Adipose tissue (tissue), 3 donors: ENCODE results near the gene ARHGAP25. TPM values are rescaled to one million over a fixed set of nuclear protein-coding genes. Genes with fewer than 3 reads are reported as not detected.
A peak's percentile ranks its signal among the peaks of the same experiment; 100 is the strongest.
"Not testable (repeated sequence)": the region's sequence is repeated elsewhere in the genome, so short reads cannot be mapped to it uniquely, and the experiment has no call there.

Experiments used
- H3K27ac ChIP-seq: one replicate; pipeline ENCODE4 v1.5.1; 2013; ENCODE audit warnings: low read depth, low read length
- WGBS, 3 donors: extraction: QIAGEN DNeasy Blood & Tissue Kit; methylation state at CpG; one replicate each; pipeline ENCODE4 v1.1.7; 2013; 5-methylcytosine and 5-hydroxymethylcytosine counted together
- polyA plus RNA-seq, 3 donors: library from polyadenylated mRNA; stranded (reverse); fragments of 200-250 nt; gene quantifications; one replicate each; pipeline ENCODE4 v1.2.3, GENCODE V29; 2013
- donor health status: healthy with polysubstance abuse.
- donor health status: Bipolar disorder and iron deficiency.
- donor health status: healthy.

Gene ARHGAP25
- polyA plus RNA-seq, 3 donors = 1.4 to 13.4 (median 7.2) TPM

DNA sequence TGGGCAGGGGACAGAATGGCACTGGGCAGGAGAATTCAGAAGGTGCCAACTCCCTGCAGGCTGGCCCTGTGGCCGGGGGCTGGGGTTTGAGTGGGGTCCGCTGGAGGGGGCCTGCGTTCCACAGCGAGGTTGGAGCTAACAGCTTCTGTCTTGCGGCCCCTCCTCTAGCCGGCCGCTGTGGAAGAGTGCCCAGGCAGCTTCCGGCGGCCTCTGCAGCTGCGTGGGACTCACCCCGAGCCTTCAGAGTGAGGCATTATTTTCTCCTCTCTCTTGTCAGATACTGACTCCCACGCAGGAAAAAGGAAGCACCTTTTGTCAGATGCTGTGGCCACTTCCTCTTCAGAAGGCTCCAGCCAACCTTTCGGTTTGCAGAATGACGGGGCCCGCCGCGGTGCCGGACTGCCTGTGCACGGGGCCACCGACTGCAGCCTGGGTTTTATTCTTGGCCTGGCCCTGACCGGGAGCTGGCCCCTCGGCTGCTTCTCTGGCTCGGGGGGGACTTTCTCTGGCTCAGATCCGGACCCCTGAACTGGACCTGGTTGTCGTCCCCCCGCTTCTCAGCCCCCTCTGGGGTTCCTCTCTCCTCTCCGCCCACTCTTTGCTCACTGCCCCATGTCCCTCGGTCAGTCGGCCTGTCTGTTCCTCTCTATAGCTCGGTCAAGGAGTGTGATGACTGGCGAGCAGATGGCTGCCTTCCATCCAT is 40.1 kb downstream of the ARHGAP25 start:
- WGBS, 3 donors = 20 to 56% (median 21%) methylated on average over 31 of the region's 31 CpGs
- peak overlapping the region; percentile 11 for H3K27ac ChIP-seq

DNA sequence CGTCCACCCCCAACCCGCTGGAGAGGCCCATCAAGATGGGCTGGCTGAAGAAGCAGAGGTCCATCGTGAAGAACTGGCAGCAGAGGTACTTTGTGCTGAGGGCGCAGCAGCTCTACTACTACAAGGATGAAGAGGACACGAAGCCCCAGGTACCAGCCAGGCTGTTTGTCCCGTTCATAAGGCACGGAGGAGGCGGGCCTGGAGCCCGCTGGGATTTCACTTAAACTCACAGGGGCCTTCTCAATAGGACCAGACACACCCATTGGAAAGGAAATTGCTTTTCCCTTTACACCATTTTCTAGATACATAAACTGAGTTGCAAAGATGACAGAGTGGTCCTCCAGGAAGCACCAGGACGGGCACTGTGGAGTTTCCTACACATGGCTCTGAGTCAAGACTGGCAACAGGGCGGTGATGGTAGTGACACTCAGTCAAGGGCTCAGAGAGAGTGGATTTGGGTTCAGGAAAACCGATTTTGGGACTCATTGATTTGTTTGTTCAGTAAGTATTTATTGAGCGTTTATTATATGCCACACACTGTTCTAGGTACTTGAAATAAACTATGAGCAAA is 40.7 kb downstream of the ARHGAP25 start:
- 54 to 74% (median 56%) methylated on average over 13 of the region's 13 CpGs for WGBS, 3 donors
- peak overlapping the region; percentile 11 for H3K27ac ChIP-seq

DNA sequence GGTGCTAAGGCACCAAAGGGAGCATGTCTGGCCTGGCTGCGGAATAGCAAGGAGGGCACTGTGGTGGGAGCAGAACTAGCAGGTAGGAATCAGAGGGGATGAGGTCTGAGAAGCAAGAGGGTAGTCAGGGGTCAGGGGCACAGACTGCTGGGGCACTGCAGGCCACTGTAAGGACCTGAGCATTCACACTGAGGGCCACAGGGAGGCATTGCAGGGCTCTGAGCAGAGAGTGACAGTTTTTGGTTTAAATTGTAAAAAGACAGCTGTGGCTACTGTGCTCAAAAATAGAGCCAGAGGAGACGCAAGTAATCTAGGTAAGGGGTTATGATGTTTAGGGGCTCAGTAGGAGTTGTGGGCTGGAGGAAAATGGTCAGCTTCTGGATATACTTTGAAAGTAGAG is 41.5 kb downstream of the ARHGAP25 start:
- WGBS, 3 donors = 60 to 88% (median 67%) methylated on average over 2 of the region's 2 CpGs
- no peak overlapping the region for H3K27ac ChIP-seq

- H3K27ac ChIP-seq = no peak overlapping the region
Measured at GRCh38 chr2:68779595-68779994, 45.0 kb downstream of the ARHGAP25 start.

GRCh38 chr2:68784188-68784587 is 49.6 kb downstream of the ARHGAP25 start:
- H3K27ac ChIP-seq = no peak overlapping the region
- WGBS, 3 donors = 48 to 71% (median 51%) methylated on average over 2 of the region's 2 CpGs

DNA sequence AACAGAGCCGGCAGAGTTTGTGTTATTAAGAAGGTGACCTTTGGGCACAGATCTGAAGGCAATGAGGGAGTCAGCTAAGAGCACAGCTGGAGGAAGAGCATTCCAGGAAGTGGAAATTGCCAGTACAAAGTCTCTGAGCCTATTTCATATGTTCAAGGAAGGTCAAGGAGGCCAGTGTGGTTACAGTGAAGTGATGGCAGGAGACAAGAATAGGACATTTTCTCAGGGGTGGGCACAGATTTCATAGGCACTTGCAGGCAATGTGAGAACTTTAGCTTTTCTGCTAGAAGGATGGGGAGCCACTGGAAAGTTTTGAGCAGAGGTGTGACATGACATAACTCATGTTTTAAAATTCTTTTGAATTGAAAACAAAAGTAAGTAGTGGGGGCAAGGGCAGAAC is 50.3 kb downstream of the ARHGAP25 start:
- no peak overlapping the region for H3K27ac ChIP-seq
- WGBS, 3 donors = 17 to 58% (median 29%) methylated on average over 1 of the region's 1 CpG

- WGBS, 3 donors = 72 to 77% (median 74%) methylated on average over 4 of the region's 4 CpGs
- no peak overlapping the region for H3K27ac ChIP-seq
Measured at GRCh38 chr2:68787356-68787755, 52.7 kb downstream of the ARHGAP25 start.

DNA sequence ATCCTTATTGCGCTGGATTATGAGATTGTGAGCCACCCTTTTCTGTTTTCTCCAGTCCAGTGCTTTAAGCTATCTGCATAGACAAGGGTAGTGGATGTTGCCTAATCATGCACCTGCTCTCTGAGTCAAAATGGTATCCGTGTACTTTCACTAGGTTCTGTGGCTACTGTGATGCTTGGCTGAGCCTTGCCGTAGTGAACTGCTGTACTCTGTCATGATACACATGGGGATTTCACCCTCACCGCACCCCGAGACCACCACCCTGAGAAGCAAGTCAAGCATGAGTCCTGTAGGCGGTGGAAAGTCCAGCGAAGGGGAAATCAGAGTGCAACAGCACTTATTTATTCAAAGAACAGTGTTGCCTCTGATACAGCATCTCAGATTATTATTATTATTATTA is 55.0 kb downstream of the ARHGAP25 start:
- H3K27ac ChIP-seq = no peak overlapping the region
- 90 to 94% (median 91%) methylated on average over 7 of the region's 7 CpGs for WGBS, 3 donors

- WGBS, 3 donors = 46 to 81% (median 76%) methylated on average over 7 of the region's 7 CpGs
- H3K27ac ChIP-seq = no peak overlapping the region
Measured at GRCh38 chr2:68790600-68790999, 56.0 kb downstream of the ARHGAP25 start.

DNA sequence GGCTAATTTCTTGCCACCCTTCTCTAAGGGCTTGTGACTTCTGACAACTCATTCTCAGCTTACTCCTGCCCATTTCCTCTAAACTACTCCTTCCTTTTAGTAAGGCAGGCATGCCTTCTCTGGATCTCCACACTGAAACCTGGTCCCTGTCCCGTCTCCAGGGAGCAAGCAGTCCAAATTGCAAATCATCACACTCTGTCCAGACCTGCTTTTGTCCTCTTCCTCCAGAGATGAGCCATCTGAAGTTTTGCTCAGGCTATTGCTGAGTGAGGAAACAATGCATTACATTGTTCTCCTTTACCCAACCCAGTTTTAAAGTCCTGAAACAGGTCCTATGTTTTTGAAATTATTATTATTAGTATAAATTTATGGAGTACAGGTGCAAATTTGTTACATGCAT is 57.3 kb downstream of the ARHGAP25 start:
- H3K27ac ChIP-seq = no peak overlapping the region
- WGBS, 3 donors = 64 to 73% (median 69%) methylated on average over 1 of the region's 1 CpG

GRCh38 chr2:68792751-68793150 is 58.1 kb downstream of the ARHGAP25 start:
- no peak overlapping the region for H3K27ac ChIP-seq
- 92 to 96% (median 95%) methylated on average over 4 of the region's 4 CpGs for WGBS, 3 donors

GRCh38 chr2:68796295-68796905 is 61.8 kb downstream of the ARHGAP25 start:
- no peak overlapping the region for H3K27ac ChIP-seq
- 66 to 73% (median 72%) methylated on average over 3 of the region's 3 CpGs for WGBS, 3 donors

- no peak overlapping the region for H3K27ac ChIP-seq
Measured at GRCh38 chr2:68798569-68798968, 64.0 kb downstream of the ARHGAP25 start.

GRCh38 chr2:68799140-68800026 is 64.8 kb downstream of the ARHGAP25 start:
- 73 to 87% (median 85%) methylated on average over 14 of the region's 14 CpGs for WGBS, 3 donors
- H3K27ac ChIP-seq = no peak overlapping the region

- no peak overlapping the region for H3K27ac ChIP-seq
- WGBS, 3 donors = 67 to 89% (median 87%) methylated on average over 4 of the region's 4 CpGs
Measured at GRCh38 chr2:68800027-68800401, 65.4 kb downstream of the ARHGAP25 start.

DNA sequence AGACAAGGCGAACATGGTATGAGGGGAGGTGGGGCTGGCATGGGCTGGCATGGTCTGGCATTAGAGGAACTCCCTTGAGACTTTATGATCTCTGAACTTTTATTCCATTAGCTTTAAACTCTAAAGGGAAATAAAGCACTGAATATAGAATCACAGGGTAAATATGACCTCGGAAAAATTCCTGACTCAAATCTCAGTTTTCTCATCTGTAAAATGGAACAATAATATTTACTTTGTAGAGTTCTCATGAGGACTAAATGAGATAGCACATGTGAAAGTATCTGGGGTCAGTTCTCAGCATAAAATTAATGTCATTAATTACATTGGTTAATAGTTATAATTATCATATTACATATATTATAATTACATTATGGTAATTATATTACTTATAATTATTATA is 65.9 kb downstream of the ARHGAP25 start:
- WGBS, 3 donors = 89 to 98% (median 91%) methylated on average over 2 of the region's 2 CpGs
- no peak overlapping the region for H3K27ac ChIP-seq

GRCh38 chr2:68802161-68802560 is 67.5 kb downstream of the ARHGAP25 start:
- WGBS, 3 donors = 81 to 90% (median 87%) methylated on average over 9 of the region's 9 CpGs
- H3K27ac ChIP-seq = not testable (repeated sequence)

DNA sequence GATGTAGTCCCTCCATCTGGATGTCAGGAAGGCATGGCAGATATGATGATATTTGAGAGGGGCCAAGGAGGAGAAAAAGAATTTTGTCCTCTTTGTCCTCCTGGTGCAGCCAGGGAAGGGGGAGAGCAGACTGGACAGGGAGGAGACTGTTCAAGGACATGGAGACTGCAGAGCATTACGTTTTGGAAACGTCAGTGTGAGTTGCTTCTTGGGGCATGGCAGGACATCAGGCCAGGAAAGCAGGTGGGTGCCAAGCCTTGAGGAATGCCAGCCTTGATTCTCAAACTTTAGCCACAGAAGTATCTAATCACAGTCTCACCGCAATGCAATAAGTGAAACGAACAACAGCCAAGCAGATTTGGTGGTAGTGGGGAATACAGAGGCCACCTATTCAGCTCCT is 70.4 kb downstream of the ARHGAP25 start:
- 65 to 98% (median 93%) methylated on average over 4 of the region's 4 CpGs for WGBS, 3 donors
- H3K27ac ChIP-seq = no peak overlapping the region

GRCh38 chr2:68806511-68807109 is 72.0 kb downstream of the ARHGAP25 start:
- 69 to 91% (median 81%) methylated on average over 12 of the region's 12 CpGs for WGBS, 3 donors

More at GRCh38 chr2:68806511-68807109, 72.0 kb downstream of the ARHGAP25 start:
- H3K27ac ChIP-seq = no peak overlapping the region
